Activated naive CD8-positive, alpha-beta T cell treated with anti-CD3 and anti-CD28 coated beads, Interleukin-2, amount 10 ng/mL, durations not matched to agents 7 days and 5 days (primary cell): ENCODE results near the gene SHCBP1L. TPM values are rescaled to one million over a fixed set of nuclear protein-coding genes. Genes with fewer than 3 reads are reported as not detected.
A peak's percentile ranks its signal among the peaks of the same experiment; 100 is the strongest.

ENCODE experiments used
- ATAC-seq: fragments of 150-1000 bp; cut with Tn5 transposase; one replicate; pipeline ENCODE4 v1.10.0; 2021; ENCODE audit warnings: low read depth, moderate library complexity
- POLR2A ChIA-PET: fragments of 350-600 bp; sonication (Branson Sonifier 250); formaldehyde crosslinking; loops from one replicate; lab custom pipeline; 2021; ENCODE audit warnings: antibody characterized with exemption; lab: Charles Lee
- DNase-seq: peaks from one replicate; pipeline ENCODE4 v3.0.0; 2021
- H3K27ac Mint-ChIP-seq: one replicate; pipeline ENCODE4 v1.8.0; 2022; ENCODE audit warnings: mild to moderate bottlenecking, mixed read lengths
- H3K27me3 Mint-ChIP-seq: one replicate; pipeline ENCODE4 v1.8.0; 2022; ENCODE audit warnings: mild to moderate bottlenecking, moderate library complexity, mixed read lengths
- H3K36me3 Mint-ChIP-seq: one replicate; pipeline ENCODE4 v1.8.0; 2021; ENCODE audit warnings: mild to moderate bottlenecking, mixed read lengths
- H3K4me1 Mint-ChIP-seq: one replicate; pipeline ENCODE4 v1.8.0; 2021; ENCODE audit warnings: mixed read lengths
- H3K4me3 Mint-ChIP-seq: one replicate; pipeline ENCODE4 v1.8.0; 2022; ENCODE audit warnings: mild to moderate bottlenecking, moderate library complexity, mixed read lengths
- H3K9me3 Mint-ChIP-seq: one replicate; pipeline ENCODE4 v1.8.0; 2021; ENCODE audit warnings: mixed read lengths
- total RNA-seq, 2 experiments: library from RNA; stranded (reverse); gene quantifications; one replicate each; pipeline ENCODE4 v1.2.3, GENCODE V29; 2021

The SHCBP1L gene
- total RNA-seq, 2 experiments from 2014 or later, result not detected

DNA sequence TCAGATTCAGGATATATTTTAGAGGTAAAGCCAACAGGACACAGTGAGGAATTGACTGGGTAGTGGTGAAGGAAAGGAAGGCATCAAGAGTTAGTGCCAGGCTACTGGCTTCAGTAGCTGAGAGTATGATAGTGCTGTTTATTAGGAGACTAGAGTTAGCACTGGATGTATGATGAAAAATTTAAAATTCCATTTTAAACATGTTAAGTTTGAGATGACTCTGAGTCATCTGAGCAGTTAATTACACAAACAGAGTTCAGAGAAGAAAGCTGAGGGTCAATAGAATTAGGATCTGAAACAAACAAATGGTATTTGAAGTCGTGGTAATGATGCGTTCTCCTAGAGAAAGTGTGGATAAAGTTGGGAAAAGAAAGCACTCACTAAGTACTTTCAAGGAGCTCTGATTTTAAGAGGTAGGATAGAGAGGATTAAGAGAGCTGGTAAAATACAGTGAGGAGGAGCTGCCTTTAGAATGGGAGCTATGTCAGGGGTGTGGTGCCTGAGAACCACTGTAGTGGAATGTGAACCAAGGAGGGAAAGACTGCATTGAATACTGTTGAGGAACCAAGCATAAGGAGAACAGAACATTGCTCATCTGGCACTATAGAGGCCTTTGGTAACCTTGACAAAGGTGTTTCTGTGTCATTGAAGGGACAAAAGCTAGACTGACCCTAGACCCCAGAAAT lies 21.7 kb upstream of the SHCBP1L start:
- no peaks in the 10 kb centered on the region for H3K36me3 Mint-ChIP-seq
- no peaks in the 10 kb centered on the region for H3K9me3 Mint-ChIP-seq
- peaks cover 24% of the 10 kb centered on the region for H3K27me3 Mint-ChIP-seq
- no peak overlapping the region for H3K4me3 Mint-ChIP-seq
- DNase-seq (no peak), ATAC-seq (no peak)
- H3K4me1 Mint-ChIP-seq, result no peaks in the 10 kb centered on the region
- H3K27ac Mint-ChIP-seq, result no peak overlapping the region
- POLR2A ChIA-PET, result no interaction called here

GRCh38 chr1:182972829-182973228 lies 19.9 kb upstream of the SHCBP1L start:
- DNase-seq, result no peak

GRCh38 chr1:182972231-182972630 lies 19.3 kb upstream of the SHCBP1L start:
- H3K4me1 Mint-ChIP-seq, result no peaks in the 10 kb centered on the region
- H3K27ac Mint-ChIP-seq, result no peak overlapping the region
- no peak for DNase-seq
- POLR2A ChIA-PET, result no interaction called here
- no peak overlapping the region for H3K4me3 Mint-ChIP-seq
- H3K9me3 Mint-ChIP-seq, result no peaks in the 10 kb centered on the region
- no peak for ATAC-seq
- H3K36me3 Mint-ChIP-seq, result no peaks in the 10 kb centered on the region
- peaks cover 38% of the 10 kb centered on the region for H3K27me3 Mint-ChIP-seq

More at GRCh38 chr1:182972829-182973228, 19.9 kb upstream of the SHCBP1L start:
- H3K4me3 Mint-ChIP-seq, result no peak overlapping the region
- no peaks in the 10 kb centered on the region for H3K36me3 Mint-ChIP-seq
- POLR2A ChIA-PET, result no interaction called here
- H3K9me3 Mint-ChIP-seq, result no peaks in the 10 kb centered on the region
- peaks cover 38% of the 10 kb centered on the region for H3K27me3 Mint-ChIP-seq
- no peaks in the 10 kb centered on the region for H3K4me1 Mint-ChIP-seq
- H3K27ac Mint-ChIP-seq, result no peak overlapping the region
- no peak for ATAC-seq

GRCh38 chr1:182971219-182971618 lies 18.3 kb upstream of the SHCBP1L start:
- ATAC-seq, result no peak
- no peaks in the 10 kb centered on the region for H3K9me3 Mint-ChIP-seq
- no peaks in the 10 kb centered on the region for H3K4me1 Mint-ChIP-seq
- POLR2A ChIA-PET, result no interaction called here
- H3K27ac Mint-ChIP-seq, result no peak overlapping the region
- H3K36me3 Mint-ChIP-seq, result no peaks in the 10 kb centered on the region
- DNase-seq, result no peak
- H3K4me3 Mint-ChIP-seq, result no peak overlapping the region
- H3K27me3 Mint-ChIP-seq, result peaks cover 37% of the 10 kb centered on the region

- Mint-ChIP-seq H3K27me3 (peaks cover 29% of the 10 kb centered on the region), H3K4me1 (no peaks in the 10 kb centered on the region), H3K9me3 (no peaks in the 10 kb centered on the region), H3K27ac (no peak overlapping the region), H3K4me3 (no peak overlapping the region), H3K36me3 (no peaks in the 10 kb centered on the region)
- POLR2A ChIA-PET, result no interaction called here
- DNase-seq (no peak), ATAC-seq (no peak)
Measured at GRCh38 chr1:182968836-182969734, 16.1 kb upstream of the SHCBP1L start.

GRCh38 chr1:182968151-182968741 lies 15.3 kb upstream of the SHCBP1L start:
- H3K4me1 Mint-ChIP-seq, result no peaks in the 10 kb centered on the region
- H3K4me3 Mint-ChIP-seq, result no peak overlapping the region
- no peaks in the 10 kb centered on the region for H3K9me3 Mint-ChIP-seq
- DNase-seq (no peak), ATAC-seq (no peak)
- H3K27ac Mint-ChIP-seq, result no peak overlapping the region
- POLR2A ChIA-PET, result no interaction called here
- peaks cover 29% of the 10 kb centered on the region for H3K27me3 Mint-ChIP-seq
- H3K36me3 Mint-ChIP-seq, result no peaks in the 10 kb centered on the region

DNA sequence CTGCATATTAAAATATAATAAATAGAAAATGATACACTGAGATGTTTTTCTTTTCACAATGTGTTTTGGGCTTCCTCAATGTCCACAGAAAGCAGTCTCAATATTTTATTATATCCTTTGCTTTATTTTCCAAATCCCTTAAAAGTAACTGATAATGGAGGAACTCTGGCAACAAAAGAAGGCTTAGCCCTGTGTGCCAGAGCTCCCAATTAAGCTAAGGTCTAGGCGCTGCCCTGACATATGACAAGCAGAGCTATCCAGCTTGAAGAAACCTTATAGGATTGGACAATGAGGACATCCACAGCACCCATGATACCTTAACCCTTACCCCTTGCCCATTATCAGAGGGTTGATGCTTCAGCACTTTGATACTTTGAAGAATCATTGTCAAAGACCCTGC lies 12.9 kb upstream of the SHCBP1L start:
- POLR2A ChIA-PET, result no interaction called here
- no peak for DNase-seq
- H3K27ac Mint-ChIP-seq, result no peak overlapping the region
- H3K27me3 Mint-ChIP-seq, result peaks cover 26% of the 10 kb centered on the region
- no peak overlapping the region for H3K4me3 Mint-ChIP-seq
- ATAC-seq, result no peak
- H3K36me3 Mint-ChIP-seq, result no peaks in the 10 kb centered on the region
- peaks cover 3% of the 10 kb centered on the region for H3K4me1 Mint-ChIP-seq
- no peaks in the 10 kb centered on the region for H3K9me3 Mint-ChIP-seq

DNA sequence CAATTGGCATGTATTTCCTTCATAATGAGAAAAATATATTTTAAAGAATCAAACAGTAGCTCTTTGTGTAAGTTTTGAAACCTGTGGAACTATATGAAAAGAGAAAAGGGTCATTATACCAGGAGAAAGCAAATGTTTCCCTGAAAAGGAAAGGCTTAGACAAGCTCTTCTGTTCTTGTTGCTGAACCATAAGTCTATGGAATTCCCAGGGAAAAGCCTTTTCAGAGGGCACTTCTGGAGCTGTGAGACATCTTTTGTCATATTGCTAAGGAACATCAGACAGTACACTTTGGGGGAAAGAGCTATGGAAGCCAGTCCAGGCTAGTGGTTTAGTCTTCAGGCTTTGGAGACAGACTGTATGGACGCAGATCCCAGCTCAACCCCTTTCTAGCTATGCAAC lies 12.1 kb upstream of the SHCBP1L start:
- DNase-seq (no peak), ATAC-seq (no peak)
- Mint-ChIP-seq H3K4me1 (peaks cover 3% of the 10 kb centered on the region), H3K27me3 (peaks cover 22% of the 10 kb centered on the region), H3K4me3 (no peak overlapping the region), H3K27ac (no peak overlapping the region), H3K9me3 (no peaks in the 10 kb centered on the region), H3K36me3 (no peaks in the 10 kb centered on the region)
- POLR2A ChIA-PET, result no interaction called here

- Mint-ChIP-seq H3K36me3 (no peaks in the 10 kb centered on the region), H3K27me3 (peaks cover 13% of the 10 kb centered on the region), H3K27ac (no peak overlapping the region), H3K4me1 (peaks cover 3% of the 10 kb centered on the region), H3K4me3 (no peak overlapping the region), H3K9me3 (no peaks in the 10 kb centered on the region)
- DNase-seq, result no peak
- POLR2A ChIA-PET, result no interaction called here
- ATAC-seq, result peak; percentile 66
Measured at GRCh38 chr1:182962554-182963115, 9.7 kb upstream of the SHCBP1L start.

DNA sequence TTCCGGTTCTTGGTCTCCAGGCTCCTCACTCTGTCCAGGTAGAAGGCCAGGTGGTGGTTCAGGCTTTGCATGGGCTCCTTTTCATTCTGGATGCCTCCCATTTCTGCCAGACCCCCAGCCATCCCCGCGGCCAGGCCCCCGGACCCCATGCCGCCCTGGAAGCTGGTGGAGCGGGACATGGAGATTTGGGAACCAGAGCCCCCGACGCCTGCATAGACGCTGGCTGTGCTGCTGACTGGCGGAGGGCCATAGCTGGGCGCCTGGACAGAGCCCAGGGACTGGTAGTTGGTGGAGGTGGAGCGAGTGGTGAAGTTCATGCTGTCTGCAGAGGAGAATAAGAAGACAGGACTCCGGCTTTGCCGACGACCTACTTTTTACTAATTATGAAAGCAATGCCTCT lies 7.1 kb upstream of the SHCBP1L start:
- no peak overlapping the region for H3K4me3 Mint-ChIP-seq
- POLR2A ChIA-PET, result no interaction called here
- H3K27ac Mint-ChIP-seq, result no peak overlapping the region
- H3K27me3 Mint-ChIP-seq, result peaks cover 13% of the 10 kb centered on the region
- H3K4me1 Mint-ChIP-seq, result peaks cover 3% of the 10 kb centered on the region
- ATAC-seq (no peak), DNase-seq (no peak)
- H3K36me3 Mint-ChIP-seq, result no peaks in the 10 kb centered on the region
- H3K9me3 Mint-ChIP-seq, result no peaks in the 10 kb centered on the region

DNA sequence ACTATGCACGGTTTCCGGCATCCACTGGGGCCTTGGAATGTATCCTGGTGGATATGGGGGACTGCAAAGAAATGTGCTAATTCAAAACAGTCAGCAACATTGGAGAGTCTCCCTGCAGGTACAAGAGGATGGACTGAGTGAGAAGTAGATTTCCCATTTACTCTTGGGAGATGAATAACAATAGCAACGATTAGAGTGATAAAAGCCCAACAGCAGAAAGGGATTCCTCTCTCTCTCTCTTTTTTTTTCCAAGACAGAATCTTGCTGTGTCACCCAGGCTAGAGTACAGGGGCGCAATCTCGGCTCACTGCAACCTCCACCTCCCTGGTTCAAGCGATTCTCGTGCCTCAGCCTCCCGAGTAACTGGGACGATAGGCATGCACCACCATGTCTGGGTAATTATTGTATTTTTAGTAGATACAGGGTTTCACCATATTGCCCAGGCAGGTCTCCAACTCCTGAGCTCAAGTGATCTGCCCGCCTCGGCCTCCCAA lies 5.0 kb upstream of the SHCBP1L start:
- Mint-ChIP-seq H3K4me3 (no peak overlapping the region), H3K36me3 (no peaks in the 10 kb centered on the region), H3K27ac (no peak overlapping the region), H3K4me1 (peaks cover 3% of the 10 kb centered on the region), H3K9me3 (no peaks in the 10 kb centered on the region), H3K27me3 (peaks cover 20% of the 10 kb centered on the region)
- DNase-seq (no peak), ATAC-seq (no peak)
- POLR2A ChIA-PET, result no interaction called here

DNA sequence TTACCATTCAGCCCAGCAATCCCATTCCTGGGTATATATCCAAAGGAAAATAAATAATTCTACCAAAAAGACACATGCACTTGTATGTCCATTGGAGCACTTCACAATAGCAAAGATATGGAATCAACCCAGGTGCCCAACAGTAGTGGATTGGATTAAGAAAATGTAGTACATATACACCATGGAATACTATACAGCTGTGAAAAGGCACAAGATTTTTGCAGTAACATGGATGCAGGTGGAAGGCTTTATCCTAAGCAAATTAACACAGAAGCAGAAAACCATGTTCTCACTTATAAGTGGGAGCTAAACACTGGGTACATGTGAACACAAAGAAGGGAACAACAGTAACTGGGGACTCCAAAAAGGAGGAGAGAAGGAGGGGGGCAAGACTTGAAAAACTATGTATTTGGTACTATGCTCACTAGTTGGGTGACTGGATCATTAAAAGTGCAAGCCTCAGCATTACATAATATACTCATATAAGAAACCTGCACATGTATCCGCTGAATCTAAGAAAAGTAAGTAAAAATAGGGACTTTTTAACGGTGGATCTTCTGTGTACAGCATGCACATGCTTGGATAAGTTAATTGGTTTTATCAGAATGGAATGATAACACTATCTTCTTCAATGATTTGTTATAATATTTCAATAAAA lies 3.9 kb upstream of the SHCBP1L start:
- Mint-ChIP-seq H3K4me1 (no peaks in the 10 kb centered on the region), H3K4me3 (no peak overlapping the region), H3K9me3 (no peaks in the 10 kb centered on the region), H3K36me3 (no peaks in the 10 kb centered on the region), H3K27ac (no peak overlapping the region), H3K27me3 (peaks cover 21% of the 10 kb centered on the region)
- ATAC-seq (no peak), DNase-seq (no peak)
- POLR2A ChIA-PET, result no interaction called here
